ENCODE results near the gene TNRC6B.

TNRC6B gene

DNA sequence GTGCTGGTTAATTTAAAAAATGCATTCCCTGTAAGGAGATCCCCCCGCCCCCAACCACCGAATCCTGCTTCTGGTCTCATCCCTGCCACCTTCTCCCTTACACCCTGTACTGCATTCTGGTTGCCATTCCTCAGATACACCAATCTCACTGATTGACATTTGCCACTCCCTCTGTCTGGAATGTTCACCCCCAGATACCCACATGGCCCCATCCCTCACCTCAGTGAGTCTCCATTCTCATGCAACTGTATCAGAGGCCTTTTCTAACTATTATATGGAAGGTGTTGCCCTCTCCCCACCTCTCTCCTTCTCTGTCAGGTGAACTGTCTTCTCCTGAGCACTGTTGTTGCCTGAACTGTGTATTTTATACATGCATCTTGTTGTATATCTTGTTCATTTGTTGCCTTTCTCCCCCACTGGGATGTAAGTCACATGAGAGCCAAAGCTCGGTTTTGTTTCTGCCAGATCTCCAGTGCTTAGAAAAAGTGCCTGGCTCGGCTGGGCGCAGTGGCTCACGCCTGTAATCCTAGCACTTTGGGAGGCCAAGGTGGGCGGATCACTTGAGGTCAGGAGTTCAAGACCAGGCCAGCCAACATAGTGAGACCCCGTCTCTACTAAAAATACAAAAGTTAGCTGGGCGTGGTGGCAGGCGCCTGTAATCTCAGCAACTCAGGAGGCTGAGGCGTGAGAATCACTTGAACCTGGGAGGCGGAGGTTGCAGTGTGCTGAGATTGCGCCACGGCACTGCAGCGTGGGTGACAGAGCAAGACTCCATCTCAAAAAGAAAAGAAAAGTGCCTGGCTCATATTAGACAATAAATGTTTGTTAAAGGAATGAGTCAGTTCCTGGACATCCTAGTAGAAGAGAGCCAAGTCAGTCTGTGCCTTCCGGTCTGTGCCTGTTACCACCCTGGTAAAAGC lies 61.0 kb downstream of the TNRC6B start:
- Histone ChIP-seq H3K4me3 (ENCODE audit: insufficient read depth, low read depth, low read length, poor library complexity, severe bottlenecking) (peak overlapping the region; percentile 1), H3K36me3 (ENCODE audit: control insufficient read depth, insufficient read depth, low read length) (peaks cover 12% of the 10 kb centered on the region), H3K9me3 (ENCODE audit: control insufficient read depth, low read length) (no peaks in the 10 kb centered on the region), H3K27ac (ENCODE audit: insufficient read depth, low read length, poor library complexity, severe bottlenecking) (peak overlapping the region; percentile 49), H3K27me3 (replicated peaks; ENCODE audit: control insufficient read depth, insufficient read depth, low read length, poor library complexity, severe bottlenecking) (no peaks in the 10 kb centered on the region), H3K4me1 (ENCODE audit: control insufficient read depth, insufficient read depth, low read length, poor library complexity, severe bottlenecking) (peaks cover 50% of the 10 kb centered on the region)
- no peak for DNase-seq

DNA sequence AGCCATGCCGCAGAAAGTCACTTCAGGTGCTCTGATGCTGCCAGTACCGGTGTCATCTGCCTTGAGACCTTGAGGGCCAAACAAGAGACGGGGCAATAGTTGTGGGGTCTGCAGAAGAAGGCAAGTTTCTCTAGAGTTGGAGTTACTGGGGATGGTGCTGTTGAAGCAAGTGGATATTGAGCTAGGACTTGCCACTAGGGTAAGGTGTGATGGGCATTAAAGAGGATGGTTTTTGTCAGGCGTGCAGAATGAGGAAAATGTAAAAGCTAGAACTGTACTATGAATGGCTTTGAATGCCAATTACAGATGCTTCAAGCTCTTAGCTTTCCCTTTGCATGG lies 61.6 kb downstream of the TNRC6B start:
- Histone ChIP-seq H3K27ac (ENCODE audit: insufficient read depth, low read length, poor library complexity, severe bottlenecking) (no peak overlapping the region), H3K36me3 (ENCODE audit: control insufficient read depth, insufficient read depth, low read length) (peaks cover 6% of the 10 kb centered on the region), H3K4me3 (ENCODE audit: insufficient read depth, low read depth, low read length, poor library complexity, severe bottlenecking) (no peak overlapping the region), H3K27me3 (replicated peaks; ENCODE audit: control insufficient read depth, insufficient read depth, low read length, poor library complexity, severe bottlenecking) (no peaks in the 10 kb centered on the region), H3K4me1 (ENCODE audit: control insufficient read depth, insufficient read depth, low read length, poor library complexity, severe bottlenecking) (peaks cover 56% of the 10 kb centered on the region), H3K9me3 (ENCODE audit: control insufficient read depth, low read length) (no peaks in the 10 kb centered on the region)
- DNase-seq = no peak

DNA sequence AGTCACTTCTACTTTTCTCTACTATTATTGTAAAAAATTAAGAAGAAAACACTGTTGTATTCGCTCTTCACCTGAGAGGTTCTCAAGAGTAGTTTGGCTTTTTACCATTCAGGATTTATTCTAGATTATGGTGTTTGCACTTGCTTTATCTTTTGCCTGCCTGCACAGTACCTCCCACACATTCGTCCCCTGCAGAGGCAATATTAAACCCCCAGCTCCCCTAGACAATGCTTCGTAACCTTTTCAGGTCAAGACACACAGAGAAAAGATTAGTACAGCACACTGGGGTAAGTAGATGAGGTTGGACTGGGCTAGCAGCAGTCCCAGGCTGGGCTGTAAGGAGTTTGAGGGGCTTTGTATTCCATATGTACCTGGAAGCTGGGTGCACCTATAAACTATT lies 62.4 kb downstream of the TNRC6B start:
- Histone ChIP-seq H3K27ac (ENCODE audit: insufficient read depth, low read length, poor library complexity, severe bottlenecking) (peak overlapping the region; percentile 65), H3K27me3 (replicated peaks; ENCODE audit: control insufficient read depth, insufficient read depth, low read length, poor library complexity, severe bottlenecking) (no peaks in the 10 kb centered on the region), H3K36me3 (ENCODE audit: control insufficient read depth, insufficient read depth, low read length) (peaks cover 4% of the 10 kb centered on the region), H3K9me3 (ENCODE audit: control insufficient read depth, low read length) (no peaks in the 10 kb centered on the region), H3K4me3 (ENCODE audit: insufficient read depth, low read depth, low read length, poor library complexity, severe bottlenecking) (no peak overlapping the region), H3K4me1 (ENCODE audit: control insufficient read depth, insufficient read depth, low read length, poor library complexity, severe bottlenecking) (peaks cover 61% of the 10 kb centered on the region)
- DNase-seq = no peak

DNA sequence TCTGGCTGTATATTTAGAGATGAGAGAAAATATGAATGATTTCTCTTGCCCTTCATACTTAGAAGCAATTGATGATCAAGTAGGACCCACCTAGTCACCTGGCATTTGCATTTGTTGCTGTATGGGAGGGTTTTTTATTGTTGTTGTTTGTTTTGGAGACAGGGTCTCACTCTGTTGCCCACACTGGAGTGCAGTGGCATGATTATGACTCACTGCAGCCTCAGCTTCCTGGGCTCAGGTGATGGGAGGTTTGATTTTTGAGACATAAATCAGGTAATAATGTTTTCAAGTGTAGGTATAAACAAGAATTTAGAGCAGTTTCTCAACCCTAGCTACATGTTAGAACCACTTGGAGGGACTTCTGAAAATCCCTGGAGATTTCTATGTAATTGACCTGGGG lies 63.0 kb downstream of the TNRC6B start:
- peak overlapping the region; percentile 65 for H3K27ac ChIP-seq (ENCODE audit: insufficient read depth, low read length, poor library complexity, severe bottlenecking)
- DNase-seq = peak in 2 of 3 donors; percentile 37 to 62
- no peaks in the 10 kb centered on the region for H3K9me3 ChIP-seq (ENCODE audit: control insufficient read depth, low read length)
- peak overlapping the region; percentile 2 for H3K4me3 ChIP-seq (ENCODE audit: insufficient read depth, low read depth, low read length, poor library complexity, severe bottlenecking)
- no peaks in the 10 kb centered on the region for H3K36me3 ChIP-seq (ENCODE audit: control insufficient read depth, insufficient read depth, low read length)
- H3K4me1 ChIP-seq (ENCODE audit: control insufficient read depth, insufficient read depth, low read length, poor library complexity, severe bottlenecking) = peaks cover 61% of the 10 kb centered on the region
- no peaks in the 10 kb centered on the region for H3K27me3 ChIP-seq (replicated peaks; ENCODE audit: control insufficient read depth, insufficient read depth, low read length, poor library complexity, severe bottlenecking)

DNA sequence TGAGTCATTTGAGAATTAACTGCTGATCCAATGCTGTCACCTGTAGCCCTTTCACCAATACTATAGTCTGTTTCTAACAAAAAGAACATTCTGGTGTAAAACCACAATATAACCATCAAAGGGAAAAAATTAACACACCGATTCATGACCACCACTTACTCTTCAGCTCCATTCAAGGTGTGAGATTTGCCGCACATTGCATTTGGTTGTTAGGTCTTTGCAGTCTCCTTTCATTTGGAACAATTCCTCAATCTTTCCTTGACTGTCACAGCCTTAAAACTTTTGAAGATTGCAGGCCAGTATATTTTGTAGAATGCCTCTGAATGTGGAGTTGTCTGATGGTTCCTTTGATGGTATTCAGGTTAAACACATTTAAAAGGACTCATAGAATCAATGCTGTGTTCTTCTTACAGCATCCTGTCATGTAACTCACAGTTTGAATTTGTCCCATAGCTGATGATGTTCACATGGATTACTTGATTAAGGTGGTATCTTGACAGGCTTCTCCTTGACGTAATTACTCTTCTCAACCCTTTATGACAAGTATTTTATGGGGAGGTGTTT lies 63.6 kb downstream of the TNRC6B start:
- Histone ChIP-seq H3K27me3 (replicated peaks; ENCODE audit: control insufficient read depth, insufficient read depth, low read length, poor library complexity, severe bottlenecking) (no peaks in the 10 kb centered on the region), H3K4me3 (ENCODE audit: insufficient read depth, low read depth, low read length, poor library complexity, severe bottlenecking) (peak overlapping the region; percentile 2), H3K9me3 (ENCODE audit: control insufficient read depth, low read length) (no peaks in the 10 kb centered on the region), H3K4me1 (ENCODE audit: control insufficient read depth, insufficient read depth, low read length, poor library complexity, severe bottlenecking) (peaks cover 61% of the 10 kb centered on the region), H3K36me3 (ENCODE audit: control insufficient read depth, insufficient read depth, low read length) (no peaks in the 10 kb centered on the region), H3K27ac (ENCODE audit: insufficient read depth, low read length, poor library complexity, severe bottlenecking) (peak overlapping the region; percentile 65)
- DNase-seq = no peak

DNA sequence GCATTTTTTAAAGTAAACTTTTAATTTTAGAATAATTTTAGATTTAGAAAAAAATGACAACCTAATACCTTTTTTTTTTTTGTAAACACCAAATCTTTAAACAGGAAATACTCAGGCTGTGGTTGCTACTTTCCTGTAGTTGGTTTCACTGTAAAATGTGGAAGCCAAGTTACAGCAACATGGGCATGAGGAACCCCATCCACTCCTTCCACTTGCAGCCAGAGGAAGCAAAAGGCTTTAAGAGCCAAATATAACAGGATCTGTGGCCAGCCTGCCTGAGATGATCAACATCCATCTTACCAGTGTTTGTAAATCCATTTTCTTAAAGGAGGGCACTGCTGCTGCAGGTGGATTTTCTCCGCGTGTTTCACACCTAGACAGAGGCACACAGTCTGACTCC lies 66.2 kb downstream of the TNRC6B start:
- H3K9me3 ChIP-seq (ENCODE audit: control insufficient read depth, low read length) = no peaks in the 10 kb centered on the region
- no peak overlapping the region for H3K4me3 ChIP-seq (ENCODE audit: insufficient read depth, low read depth, low read length, poor library complexity, severe bottlenecking)
- DNase-seq = no peak

DNA sequence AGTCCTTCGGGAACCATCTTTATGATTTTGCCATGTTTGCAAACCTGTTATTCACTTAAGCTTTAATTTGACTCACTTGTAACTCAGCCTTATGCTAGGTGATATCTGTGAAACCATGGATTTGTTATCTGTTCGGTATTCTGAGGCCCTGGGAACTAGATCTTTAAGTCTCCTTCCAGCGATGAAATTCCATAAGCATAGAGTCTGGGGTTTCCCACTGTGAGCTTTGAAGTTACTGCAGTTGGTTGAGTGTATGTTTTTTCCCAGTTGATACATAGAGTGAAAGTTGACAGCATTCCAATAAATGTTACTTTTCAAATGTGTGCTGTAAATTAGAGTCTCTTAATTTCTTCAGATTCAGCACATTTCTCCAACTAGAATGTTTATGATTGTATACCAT lies 66.9 kb downstream of the TNRC6B start:
- H3K4me3 ChIP-seq (ENCODE audit: insufficient read depth, low read depth, low read length, poor library complexity, severe bottlenecking) = no peak overlapping the region
- no peak for DNase-seq
- H3K27me3 ChIP-seq (replicated peaks; ENCODE audit: control insufficient read depth, insufficient read depth, low read length, poor library complexity, severe bottlenecking) = no peaks in the 10 kb centered on the region
- peaks cover 63% of the 10 kb centered on the region for H3K4me1 ChIP-seq (ENCODE audit: control insufficient read depth, insufficient read depth, low read length, poor library complexity, severe bottlenecking)
- no peaks in the 10 kb centered on the region for H3K9me3 ChIP-seq (ENCODE audit: control insufficient read depth, low read length)
- peaks cover 4% of the 10 kb centered on the region for H3K36me3 ChIP-seq (ENCODE audit: control insufficient read depth, insufficient read depth, low read length)
- H3K27ac ChIP-seq (ENCODE audit: insufficient read depth, low read length, poor library complexity, severe bottlenecking) = no peak overlapping the region

More for the DNA sequence above, 66.2 kb downstream of the TNRC6B start:
- peaks cover 4% of the 10 kb centered on the region for H3K36me3 ChIP-seq (ENCODE audit: control insufficient read depth, insufficient read depth, low read length)
- peaks cover 65% of the 10 kb centered on the region for H3K4me1 ChIP-seq (ENCODE audit: control insufficient read depth, insufficient read depth, low read length, poor library complexity, severe bottlenecking)
- H3K27me3 ChIP-seq (replicated peaks; ENCODE audit: control insufficient read depth, insufficient read depth, low read length, poor library complexity, severe bottlenecking) = no peaks in the 10 kb centered on the region
- H3K27ac ChIP-seq (ENCODE audit: insufficient read depth, low read length, poor library complexity, severe bottlenecking) = peak overlapping the region; percentile 50

DNA sequence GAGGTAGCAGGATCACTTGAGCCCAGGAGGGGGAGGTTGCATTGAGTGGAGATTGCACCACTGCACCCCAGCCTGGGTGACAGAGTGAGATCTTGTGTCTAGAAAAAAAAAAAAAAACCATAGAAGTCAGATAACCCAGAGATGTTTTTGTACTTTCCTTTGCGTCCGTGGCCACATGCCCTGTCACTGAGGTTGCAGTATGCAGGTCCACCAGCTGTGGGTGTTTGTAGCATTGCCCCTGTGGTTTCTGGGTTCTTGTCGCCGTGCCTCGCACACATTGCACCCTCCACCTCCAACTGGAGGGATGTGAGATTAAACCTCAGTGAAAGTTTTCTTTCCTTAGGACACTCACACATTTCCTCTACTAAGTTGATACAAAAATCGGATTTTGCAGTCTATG lies 70.3 kb downstream of the TNRC6B start:
- H3K27me3 ChIP-seq (replicated peaks; ENCODE audit: control insufficient read depth, insufficient read depth, low read length, poor library complexity, severe bottlenecking) = no peaks in the 10 kb centered on the region
- no peaks in the 10 kb centered on the region for H3K9me3 ChIP-seq (ENCODE audit: control insufficient read depth, low read length)
- peak overlapping the region; percentile 22 for H3K4me3 ChIP-seq (ENCODE audit: insufficient read depth, low read depth, low read length, poor library complexity, severe bottlenecking)
- H3K36me3 ChIP-seq (ENCODE audit: control insufficient read depth, insufficient read depth, low read length) = peaks cover 4% of the 10 kb centered on the region
- H3K27ac ChIP-seq (ENCODE audit: insufficient read depth, low read length, poor library complexity, severe bottlenecking) = peak overlapping the region; percentile 40
- peaks cover 48% of the 10 kb centered on the region for H3K4me1 ChIP-seq (ENCODE audit: control insufficient read depth, insufficient read depth, low read length, poor library complexity, severe bottlenecking)
- DNase-seq = peak; percentile 45 to 63 (median 51)

DNA sequence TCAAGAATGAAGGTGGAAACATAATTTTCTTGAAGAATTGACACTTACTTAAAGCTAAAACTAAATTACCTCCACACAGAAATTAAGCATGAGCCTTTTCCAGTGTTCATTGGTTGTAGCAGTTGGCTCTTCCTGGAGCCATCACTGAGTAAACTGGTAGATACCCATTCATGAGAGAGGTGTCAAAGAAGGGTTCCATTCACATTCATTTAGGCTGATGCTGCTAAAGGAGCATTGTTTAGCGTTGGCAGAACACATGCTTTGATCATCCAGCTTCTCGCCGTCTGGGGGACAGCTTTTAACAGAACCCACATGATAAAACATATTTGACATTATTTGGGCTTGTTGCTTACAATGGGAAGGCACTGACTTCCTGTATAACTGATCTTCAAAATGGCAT lies 71.6 kb downstream of the TNRC6B start:
- H3K9me3 ChIP-seq (ENCODE audit: control insufficient read depth, low read length) = no peaks in the 10 kb centered on the region
- H3K4me1 ChIP-seq (ENCODE audit: control insufficient read depth, insufficient read depth, low read length, poor library complexity, severe bottlenecking) = peaks cover 39% of the 10 kb centered on the region
- no peak overlapping the region for H3K4me3 ChIP-seq (ENCODE audit: insufficient read depth, low read depth, low read length, poor library complexity, severe bottlenecking)
- no peaks in the 10 kb centered on the region for H3K27me3 ChIP-seq (replicated peaks; ENCODE audit: control insufficient read depth, insufficient read depth, low read length, poor library complexity, severe bottlenecking)
- peaks cover 4% of the 10 kb centered on the region for H3K36me3 ChIP-seq (ENCODE audit: control insufficient read depth, insufficient read depth, low read length)
- H3K27ac ChIP-seq (ENCODE audit: insufficient read depth, low read length, poor library complexity, severe bottlenecking) = no peak overlapping the region
- DNase-seq = no peak

DNA sequence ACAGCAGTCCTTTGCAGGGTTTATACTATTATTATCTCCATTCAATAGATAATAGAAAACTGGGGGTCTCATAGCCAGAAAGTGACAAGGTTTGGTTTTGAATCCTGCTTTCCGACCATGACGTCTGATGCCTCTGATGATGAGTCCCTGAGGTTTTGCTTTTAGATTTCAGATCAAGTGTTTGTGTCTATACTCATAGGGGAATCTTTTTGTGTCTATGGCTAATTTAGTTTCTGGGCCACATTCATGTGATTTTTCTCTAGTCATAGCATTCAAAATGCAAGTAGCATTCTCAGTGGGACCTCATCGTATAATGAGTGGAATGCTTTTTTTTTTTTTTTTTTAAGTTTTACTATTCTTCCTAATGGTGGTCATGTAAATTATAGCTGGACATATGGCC lies 72.9 kb downstream of the TNRC6B start:
- Histone ChIP-seq H3K4me1 (ENCODE audit: control insufficient read depth, insufficient read depth, low read length, poor library complexity, severe bottlenecking) (peaks cover 34% of the 10 kb centered on the region), H3K9me3 (ENCODE audit: control insufficient read depth, low read length) (no peaks in the 10 kb centered on the region), H3K27ac (ENCODE audit: insufficient read depth, low read length, poor library complexity, severe bottlenecking) (no peak overlapping the region), H3K27me3 (replicated peaks; ENCODE audit: control insufficient read depth, insufficient read depth, low read length, poor library complexity, severe bottlenecking) (no peaks in the 10 kb centered on the region), H3K36me3 (ENCODE audit: control insufficient read depth, insufficient read depth, low read length) (peaks cover 8% of the 10 kb centered on the region), H3K4me3 (ENCODE audit: insufficient read depth, low read depth, low read length, poor library complexity, severe bottlenecking) (no peak overlapping the region)
- no peak for DNase-seq

All from effector memory CD4-positive, alpha-beta T cell (primary cell).